ENCODE results near the gene FBXW8.

DNA sequence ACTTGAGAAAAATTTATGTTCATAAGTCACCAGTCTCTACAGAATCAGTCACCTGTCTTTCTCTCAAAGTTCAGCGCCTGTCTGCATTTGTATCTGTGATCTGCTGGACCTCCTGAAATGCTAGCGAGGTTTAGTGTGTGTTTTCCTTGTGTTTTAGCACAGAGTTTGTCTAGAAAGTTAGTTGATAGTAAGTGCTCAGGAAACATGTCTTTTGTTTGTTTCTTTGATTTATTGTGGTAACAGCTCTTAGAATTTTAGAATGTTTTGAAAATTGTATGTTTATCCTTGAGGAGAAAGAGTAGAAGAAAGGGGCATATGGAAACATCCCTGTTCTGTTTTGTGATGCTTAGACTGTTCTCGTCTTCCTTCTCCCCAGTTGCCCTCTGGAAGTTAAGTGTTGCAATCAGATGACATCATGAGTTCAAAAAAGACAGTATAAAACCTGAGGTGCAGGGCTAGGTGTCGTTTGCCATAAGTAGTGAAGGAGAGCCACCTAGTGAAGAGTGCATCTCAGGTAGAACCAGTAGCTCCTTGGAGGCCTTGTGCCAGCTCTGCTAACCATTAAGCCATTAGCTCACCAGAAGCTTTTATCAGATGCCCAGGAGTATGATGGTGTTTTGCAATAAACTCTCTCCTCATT, 44.8 kb downstream of the FBXW8 start:
- TF ChIP-seq, protein P1, sequence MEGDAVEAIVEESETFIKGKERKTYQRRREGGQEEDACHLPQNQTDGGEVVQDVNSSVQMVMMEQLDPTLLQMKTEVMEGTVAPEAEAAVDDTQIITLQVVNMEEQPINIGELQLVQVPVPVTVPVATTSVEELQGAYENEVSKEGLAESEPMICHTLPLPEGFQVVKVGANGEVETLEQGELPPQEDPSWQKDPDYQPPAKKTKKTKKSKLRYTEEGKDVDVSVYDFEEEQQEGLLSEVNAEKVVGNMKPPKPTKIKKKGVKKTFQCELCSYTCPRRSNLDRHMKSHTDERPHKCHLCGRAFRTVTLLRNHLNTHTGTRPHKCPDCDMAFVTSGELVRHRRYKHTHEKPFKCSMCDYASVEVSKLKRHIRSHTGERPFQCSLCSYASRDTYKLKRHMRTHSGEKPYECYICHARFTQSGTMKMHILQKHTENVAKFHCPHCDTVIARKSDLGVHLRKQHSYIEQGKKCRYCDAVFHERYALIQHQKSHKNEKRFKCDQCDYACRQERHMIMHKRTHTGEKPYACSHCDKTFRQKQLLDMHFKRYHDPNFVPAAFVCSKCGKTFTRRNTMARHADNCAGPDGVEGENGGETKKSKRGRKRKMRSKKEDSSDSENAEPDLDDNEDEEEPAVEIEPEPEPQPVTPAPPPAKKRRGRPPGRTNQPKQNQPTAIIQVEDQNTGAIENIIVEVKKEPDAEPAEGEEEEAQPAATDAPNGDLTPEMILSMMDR (conservative IDR thresholded peaks at IDR 0.05; ENCODE audit: low read depth, low read length), result peak; percentile 88
- TF ChIP-seq EZH2 (IDR thresholded peaks at IDR 0.05; ENCODE audit: low read length, unreplicated experiment) (no peak), EZH2phosphoT487 (IDR thresholded peaks at IDR 0.05; ENCODE audit: borderline replicate concordance, low read length) (no peak)
